ENCODE results near the gene SYT17.
"Not testable (repeated sequence)": the region's sequence is repeated elsewhere in the genome, so short reads cannot be mapped to it uniquely, and the experiment has no call there.

The SYT17 gene

GRCh38 chr16:19174478-19174877 lies 6.4 kb downstream of the SYT17 start:
- no peak for DNase-seq

- no peak for DNase-seq
Observed at GRCh38 chr16:19175492-19176262, 7.6 kb downstream of the SYT17 start.

GRCh38 chr16:19177111-19177739 lies 9.2 kb downstream of the SYT17 start:
- DNase-seq, result no peak

- DNase-seq, result no peak
Observed at GRCh38 chr16:19179546-19180490, 11.8 kb downstream of the SYT17 start.

- DNase-seq, result no peak
Observed at GRCh38 chr16:19180741-19181140, 12.7 kb downstream of the SYT17 start.

- no peak for DNase-seq
Observed at GRCh38 chr16:19182481-19182880, 14.4 kb downstream of the SYT17 start.

- DNase-seq, result no peak
Observed at GRCh38 chr16:19183187-19183586, 15.1 kb downstream of the SYT17 start.

- no peak for DNase-seq
Observed at GRCh38 chr16:19184823-19185509, 16.9 kb downstream of the SYT17 start.

- no peak for DNase-seq
Observed at GRCh38 chr16:19185510-19185851, 17.4 kb downstream of the SYT17 start.

GRCh38 chr16:19186408-19186807 lies 18.4 kb downstream of the SYT17 start:
- no peak for DNase-seq

- DNase-seq, result not testable (repeated sequence)
Observed at GRCh38 chr16:19187961-19188360, 19.9 kb downstream of the SYT17 start.

- no peak for DNase-seq
Observed at GRCh38 chr16:19188406-19188805, 20.4 kb downstream of the SYT17 start.

GRCh38 chr16:19192865-19193264 lies 24.8 kb downstream of the SYT17 start:
- no peak for DNase-seq

GRCh38 chr16:19196871-19197270 lies 28.8 kb downstream of the SYT17 start:
- no peak for DNase-seq

- no peak for DNase-seq
Observed at GRCh38 chr16:19203374-19203966, 35.4 kb downstream of the SYT17 start.

- DNase-seq, result no peak
Observed at GRCh38 chr16:19210280-19210924, 42.4 kb downstream of the SYT17 start.

GRCh38 chr16:19210968-19211367 lies 42.9 kb downstream of the SYT17 start:
- no peak for DNase-seq

GRCh38 chr16:19212059-19212458 lies 44.0 kb downstream of the SYT17 start:
- no peak for DNase-seq

- DNase-seq, result no peak
Observed at GRCh38 chr16:19213885-19214284, 45.8 kb downstream of the SYT17 start.

- no peak for DNase-seq
Observed at GRCh38 chr16:19215705-19216104, 47.7 kb downstream of the SYT17 start.

GRCh38 chr16:19218581-19218980 lies 50.5 kb downstream of the SYT17 start:
- no peak for DNase-seq

GRCh38 chr16:19219836-19220235 lies 51.8 kb downstream of the SYT17 start:
- no peak for DNase-seq

All from activated CD8-positive, alpha-beta memory T cell treated with anti-CD3 and anti-CD28 coated beads for 24 hours (primary cell).